HepG2 (cell line): Measurements from ENCODE around the gene MRPL30. TPM values are rescaled to one million over a fixed set of nuclear protein-coding genes. Genes with fewer than 3 reads are reported as not detected.

ENCODE experiments used
- ATAC-seq: fragments of 200-7000 bp; cut with Tn5 transposase; 3 replicates; pipeline ENCODE4 v1.9.1; 2020; ENCODE audit warnings: mild to moderate bottlenecking, moderate library complexity
- BruUV-seq: library from RNA; stranded (reverse); fragments of 400-500 nt; replicated peaks from 2 replicates; lab custom pipeline; 2021; lab: Mats Ljungman, UMichigan
- CTCF ChIA-PET: fragments of 300-600 bp; formaldehyde crosslinking; extraction: SDS; loops from one replicate; lab custom pipeline; 2021; ENCODE audit warnings: low total read pairs, inconsistent platforms, low intra/inter-chr PET ratio; lab: Yijun Ruan, JAX
- POLR2A ChIA-PET: fragments of 350-600 bp; sonication (Branson Sonifier 250); formaldehyde crosslinking; loops from one replicate; lab custom pipeline; 2020; ENCODE audit warnings: antibody characterized with exemption, inconsistent platforms; lab: Yijun Ruan, JAX
- DNase-seq: peaks from one replicate; pipeline ENCODE4 v3.0.0-alpha.2; 2015; ENCODE audit warnings: low spot score
- FAIRE-seq: peaks from 3 replicates; lab custom pipeline; 2011; peaks lifted over from hg19 to GRCh38; lab: Jason Lieb, UNC
- H2AFZ ChIP-seq: one replicate; pipeline ENCODE4 v1.6.1; 2011; ENCODE audit warnings: low read length, inconsistent platforms
- H3K27ac ChIP-seq: fragments of 300-600 bp; 3 replicates; pipeline ENCODE4 v1.8.0; 2011; ENCODE audit warnings: mixed run types, mild to moderate bottlenecking, mixed read lengths, low read length, inconsistent platforms; ENCODE audit not compliant: insufficient read depth; ENCODE audit errors: extremely low read length
- H3K27me3 ChIP-seq, 2 experiments: fragments of 200-600 bp in 1 of 2; 2 replicates in 1 of 2; 3 replicates in 1 of 2; pipeline versions ENCODE4 v1.6.0 to v1.8.0; 2011; ENCODE audit warnings: low read length in 2 of 2, mild to moderate bottlenecking in 2 of 2, moderate library complexity in 2 of 2, inconsistent platforms in 1 of 2; ENCODE audit not compliant: insufficient read depth in 2 of 2, control insufficient read depth in 1 of 2
- H3K36me3 ChIP-seq, 2 experiments: fragments of 200-600 bp in 1 of 2; replicated peaks in 1 of 2; 2 replicates in 1 of 2; 3 replicates in 1 of 2; pipeline versions ENCODE4 v1.5.1 to v1.8.0; 2011; ENCODE audit warnings: low read length in 2 of 2, inconsistent platforms in 1 of 2; ENCODE audit not compliant: insufficient read depth in 2 of 2, control insufficient read depth in 1 of 2
- H3K4me1 ChIP-seq: 2 replicates; pipeline ENCODE4 v1.5.1; 2012; ENCODE audit warnings: low read length, inconsistent platforms; ENCODE audit not compliant: insufficient read depth
- H3K4me2 ChIP-seq: 2 replicates; pipeline ENCODE4 v1.6.0; 2011; ENCODE audit warnings: low read depth, low read length, inconsistent platforms
- H3K4me3 ChIP-seq, 3 experiments: fragments of 200-600 bp in 1 of 3; sonication (generic), shearing (Covaris generic) in 1 of 3; replicated peaks in 1 of 3; 2 replicates each; pipeline ENCODE4 v1.5.1; 2011 to 2016; ENCODE audit warnings: low read length in 3 of 3, inconsistent platforms in 2 of 3, low read depth in 2 of 3, mild to moderate bottlenecking in 2 of 3, control low read depth in 1 of 3, mixed read lengths in 1 of 3; ENCODE audit not compliant: insufficient read depth in 1 of 3
- H3K79me2 ChIP-seq: one replicate; pipeline ENCODE4 v1.6.1; 2011; ENCODE audit warnings: low read length, inconsistent platforms; ENCODE audit not compliant: insufficient read depth
- H3K9ac ChIP-seq: 2 replicates; pipeline ENCODE4 v1.6.0; 2011; ENCODE audit warnings: mild to moderate bottlenecking, low read depth, low read length, inconsistent platforms; ENCODE audit not compliant: insufficient read depth
- H3K9me3 ChIP-seq: 2 replicates; pipeline ENCODE4 v1.5.1; 2012; ENCODE audit warnings: mild to moderate bottlenecking, low read length
- H4K20me1 ChIP-seq: 2 replicates; pipeline ENCODE4 v1.6.0; 2011; ENCODE audit warnings: inconsistent platforms, mild to moderate bottlenecking, low read length, moderate library complexity; ENCODE audit not compliant: insufficient read depth
- CAMTA2 ChIP-seq: sonication (generic); formaldehyde crosslinking; IDR thresholded peaks from 2 replicates; pipeline ENCODE4 v1.4.0; 2020; ENCODE audit warnings: mild to moderate bottlenecking, missing genetic modification reagents, borderline replicate concordance
- FLYWCH1 ChIP-seq: sonication (generic); formaldehyde crosslinking; IDR thresholded peaks from 2 replicates; pipeline ENCODE4 v1.8.1; 2023; ENCODE audit warnings: mild to moderate bottlenecking, missing genetic modification reagents
- SIN3A ChIP-seq: IDR thresholded peaks from 2 replicates; pipeline ENCODE4 v1.6.1; 2011; ENCODE audit warnings: low read depth, mild to moderate bottlenecking, control low read depth, low read length, borderline replicate concordance
- ZFP82 ChIP-seq: sonication (generic); formaldehyde crosslinking; IDR thresholded peaks from 2 replicates; pipeline ENCODE4 v1.5.1; 2020; ENCODE audit warnings: mild to moderate bottlenecking, missing genetic modification reagents, borderline replicate concordance
- ZNF468 ChIP-seq: sonication (generic); formaldehyde crosslinking; IDR thresholded peaks from 2 replicates; pipeline ENCODE4 v1.8.0; 2022; ENCODE audit warnings: mild to moderate bottlenecking, moderate library complexity, missing genetic modification reagents
- ZNF777 ChIP-seq: sonication (generic); formaldehyde crosslinking; IDR thresholded peaks from 2 replicates; pipeline ENCODE4 v1.4.0; 2020; ENCODE audit warnings: missing genetic modification reagents
- ZNF816 ChIP-seq: sonication (generic); formaldehyde crosslinking; IDR thresholded peaks from 2 replicates; pipeline ENCODE4 v1.8.0; 2022; ENCODE audit warnings: missing genetic modification reagents, mild to moderate bottlenecking, borderline replicate concordance
- WGBS: methylation state at CpG from one replicate; pipeline ENCODE4 v1.1.6; 2017; ENCODE audit warnings: low lambda C conversion rate; 5-methylcytosine and 5-hydroxymethylcytosine counted together
- in situ Hi-C: cut with HindIII; loops from 2 replicates; pipeline ENCODE4 v1.10.0; 2017; ENCODE audit warnings: low pct_unique_long_range_greater_than_20kb; ENCODE audit not compliant: extremely low pct_ligation_motif_present
- intact Hi-C: fragments of 100-400 bp; cut with micrococcal nuclease; formaldehyde crosslinking; loops from one replicate; pipeline ENCODE4 v1.10.0; 2022; ENCODE audit not compliant: unreplicated experiment
- polyA plus RNA-seq, 8 experiments: library from polyadenylated mRNA; depleted of rRNA in 3 of 8; stranded (reverse) in 7 of 8; unstranded in 1 of 8; fragments of >200 nt; fragmentation: Illumina TruSeq in 4 of 8; extraction: Trizol in 4 of 8; gene quantifications; 2 replicates each; pipeline versions ENCODE4 v1.2.1 to v1.2.3, GENCODE V29; 2011 to 2016; ENCODE audit warnings: low read depth in 4 of 8, missing spikeins in 1 of 8, mixed read lengths in 1 of 8; ENCODE audit not compliant: insufficient read depth in 1 of 8
- total RNA-seq, 5 experiments: library from RNA; depleted of rRNA; stranded (reverse); fragments of >200 nt; fragmentation: Illumina TruSeq; extraction: Trizol; gene quantifications; 2 replicates each; pipeline ENCODE4 v1.2.3, GENCODE V29; 2016; ENCODE audit warnings: low read depth in 1 of 5
- TF ChIP-seq, protein P1 (sequence below): sonication (generic); formaldehyde crosslinking; conservative IDR thresholded peaks from 2 replicates; pipeline ENCODE4 v1.8.1; 2023; ENCODE audit warnings: missing genetic modification reagents
- TF ChIP-seq, protein P2 (sequence below): sonication (generic); formaldehyde crosslinking; IDR thresholded peaks from 2 replicates; pipeline ENCODE4 v1.4.0; 2020; ENCODE audit warnings: missing genetic modification reagents; ENCODE audit errors: not compliant biosample characterization

MRPL30 gene
- total and polyA plus RNA-seq, 2 of the 13 experiments (the other 11 are each of a cell fraction or from before 2014, with no cell fraction given): 30.2 to 75.3 TPM

DNA sequence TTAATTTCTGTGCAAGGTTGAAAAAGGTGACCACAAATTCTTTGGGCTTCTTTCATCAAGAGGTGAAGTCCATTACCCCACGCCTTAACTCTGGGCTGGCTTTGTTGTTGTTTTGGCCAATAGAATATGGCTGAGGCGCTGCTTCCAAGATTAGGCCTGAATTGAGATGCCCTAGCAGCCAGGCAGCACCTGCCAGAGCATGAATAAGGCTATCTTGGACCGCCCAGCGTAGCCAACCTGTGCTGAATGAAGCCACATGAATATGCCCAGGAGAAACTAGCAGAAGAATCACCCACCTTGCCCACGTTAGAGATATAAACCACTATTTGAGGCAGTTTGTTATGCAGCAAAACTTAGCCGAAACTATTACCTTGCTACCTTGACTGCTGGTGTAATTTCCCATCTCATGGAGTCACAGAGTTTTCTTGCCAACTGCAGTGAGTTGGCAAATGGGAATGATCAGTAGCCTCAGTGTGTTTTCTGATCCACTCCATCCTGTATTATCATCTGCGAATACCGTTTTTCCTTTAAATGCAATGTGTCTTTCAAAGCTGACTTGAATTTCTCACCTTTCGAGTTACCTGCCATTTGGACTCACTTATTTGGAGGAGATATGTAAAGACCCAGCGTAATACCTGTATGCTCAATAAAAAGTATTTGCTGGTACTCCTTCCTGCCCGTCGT lies 26.9 kb upstream of the MRPL30 start:
- no peak for DNase-seq
- Histone ChIP-seq H3K79me2 (peaks cover 18% of the 10 kb centered on the region), H3K4me2 (peak overlapping the region; percentile 97), H3K36me3 (peaks cover 0 to 5% of the 10 kb centered on the region in 2 experiments; a peak in 3 of 5 replicates), H2AFZ (peak overlapping the region; percentile 50), H3K9me3 (no peaks in the 10 kb centered on the region), H4K20me1 (no peaks in the 10 kb centered on the region), H3K9ac (peak overlapping the region; percentile 89), H3K4me1 (peaks cover 44% of the 10 kb centered on the region), H3K27me3 (no peaks in the 10 kb centered on the region; a peak in 1 of 5 replicates), H3K27ac (peak overlapping the region; percentile 79), H3K4me3 (peak overlapping the region; percentile 80 to 90 (median 85))
- WGBS: 29% methylated on average over 10 of the region's 12 CpGs
- no peak for FAIRE-seq
- peak; percentile 6 for ATAC-seq
- CTCF ChIA-PET: no interaction called here
- TF ChIP-seq ZNF468 (CRISPR knock-in tag) (0 out of 2 replicates have a peak, but pooled peaks have one; percentile 3), ZNF816 (CRISPR knock-in tag) (0 out of 2 replicates have a peak, but pooled peaks have one; percentile 49), SIN3A (0 out of 2 replicates have a peak, but pooled peaks have one; percentile 51), ZFP82 (CRISPR knock-in tag) (peak; percentile 44; the same call in 1 of the 2 replicates), CAMTA2 (0 out of 2 replicates have a peak, but pooled peaks have one; percentile 16), ZNF777 (CRISPR knock-in tag) (no peak), FLYWCH1 (CRISPR knock-in tag) (0 out of 2 replicates have a peak, but pooled peaks have one; percentile 8)
- TF ChIP-seq, protein P1, sequence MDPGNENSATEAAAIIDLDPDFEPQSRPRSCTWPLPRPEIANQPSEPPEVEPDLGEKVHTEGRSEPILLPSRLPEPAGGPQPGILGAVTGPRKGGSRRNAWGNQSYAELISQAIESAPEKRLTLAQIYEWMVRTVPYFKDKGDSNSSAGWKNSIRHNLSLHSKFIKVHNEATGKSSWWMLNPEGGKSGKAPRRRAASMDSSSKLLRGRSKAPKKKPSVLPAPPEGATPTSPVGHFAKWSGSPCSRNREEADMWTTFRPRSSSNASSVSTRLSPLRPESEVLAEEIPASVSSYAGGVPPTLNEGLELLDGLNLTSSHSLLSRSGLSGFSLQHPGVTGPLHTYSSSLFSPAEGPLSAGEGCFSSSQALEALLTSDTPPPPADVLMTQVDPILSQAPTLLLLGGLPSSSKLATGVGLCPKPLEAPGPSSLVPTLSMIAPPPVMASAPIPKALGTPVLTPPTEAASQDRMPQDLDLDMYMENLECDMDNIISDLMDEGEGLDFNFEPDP (CRISPR knock-in tag): 0 out of 2 replicates have a peak, but pooled peaks have one; percentile 13
- TF ChIP-seq, protein P2, sequence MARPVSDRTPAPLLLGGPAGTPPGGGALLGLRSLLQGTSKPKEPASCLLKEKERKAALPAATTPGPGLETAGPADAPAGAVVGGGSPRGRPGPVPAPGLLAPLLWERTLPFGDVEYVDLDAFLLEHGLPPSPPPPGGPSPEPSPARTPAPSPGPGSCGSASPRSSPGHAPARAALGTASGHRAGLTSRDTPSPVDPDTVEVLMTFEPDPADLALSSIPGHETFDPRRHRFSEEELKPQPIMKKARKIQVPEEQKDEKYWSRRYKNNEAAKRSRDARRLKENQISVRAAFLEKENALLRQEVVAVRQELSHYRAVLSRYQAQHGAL (CRISPR knock-in tag): no peak
- POLR2A ChIA-PET: interaction anchor here (0.6 to 4.9 kb wide), 16 partner anchors 10 to 374 kb away, joined by 3 to 140 read pairs (median 4); partner anchors contain the start of genes C2orf15, EIF5B, MITD1 and MRPL30
- BruUV-seq: TSS peak; percentile 83
- intact Hi-C loops: loop anchor here (1.0 to 2.0 kb wide), 2 partner anchors 13 to 27 kb away; partner anchors contain the start of genes C2orf15, MITD1 and MRPL30
- in situ Hi-C loops: no loop called here
